ENCODE data around the gene GRIN1.

- TF ChIP-seq CTCF (conservative IDR thresholded peaks at IDR 0.05) (no peak), EZH2 (IDR thresholded peaks at IDR 0.05; ENCODE audit: low read depth) (no peak)
Measured at GRCh38 chr9:137141050-137141810, 2.3 kb downstream of the GRIN1 start.
